Measurements from ENCODE around the gene HRCT1.

HRCT1 gene

DNA sequence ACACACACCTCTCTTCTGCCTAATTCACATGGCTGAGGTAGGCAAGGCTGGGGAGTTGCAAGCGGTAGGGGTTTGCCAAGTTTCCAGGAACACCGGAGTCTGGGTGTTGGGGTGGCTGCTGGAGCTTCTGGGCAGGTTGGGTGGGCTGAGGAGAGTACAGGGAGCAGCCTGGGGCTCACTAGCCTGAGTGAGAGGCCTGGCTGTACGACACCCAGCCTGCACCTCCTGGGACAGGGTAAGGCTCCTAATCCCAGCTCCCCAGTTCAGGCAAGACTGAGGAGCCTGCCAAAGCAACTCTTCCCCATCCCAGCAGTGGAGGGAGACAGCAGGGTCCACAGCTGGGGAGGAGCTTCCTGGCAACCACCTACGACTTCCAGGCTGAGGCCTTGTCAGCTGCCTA is 11.3 kb downstream of the HRCT1 start:
- Mint-ChIP-seq H3K9me3 (no peaks in the 10 kb centered on the region), H3K4me1 (peaks cover 22% of the 10 kb centered on the region), H3K4me3 (no peak overlapping the region), H3K27me3 (ENCODE audit: low read depth) (no peaks in the 10 kb centered on the region), H3K36me3 (ENCODE audit: low read depth) (no peaks in the 10 kb centered on the region), H3K27ac (peak overlapping the region in 1 of 3 experiments; percentile 54)
- TF ChIP-seq, protein P1, sequence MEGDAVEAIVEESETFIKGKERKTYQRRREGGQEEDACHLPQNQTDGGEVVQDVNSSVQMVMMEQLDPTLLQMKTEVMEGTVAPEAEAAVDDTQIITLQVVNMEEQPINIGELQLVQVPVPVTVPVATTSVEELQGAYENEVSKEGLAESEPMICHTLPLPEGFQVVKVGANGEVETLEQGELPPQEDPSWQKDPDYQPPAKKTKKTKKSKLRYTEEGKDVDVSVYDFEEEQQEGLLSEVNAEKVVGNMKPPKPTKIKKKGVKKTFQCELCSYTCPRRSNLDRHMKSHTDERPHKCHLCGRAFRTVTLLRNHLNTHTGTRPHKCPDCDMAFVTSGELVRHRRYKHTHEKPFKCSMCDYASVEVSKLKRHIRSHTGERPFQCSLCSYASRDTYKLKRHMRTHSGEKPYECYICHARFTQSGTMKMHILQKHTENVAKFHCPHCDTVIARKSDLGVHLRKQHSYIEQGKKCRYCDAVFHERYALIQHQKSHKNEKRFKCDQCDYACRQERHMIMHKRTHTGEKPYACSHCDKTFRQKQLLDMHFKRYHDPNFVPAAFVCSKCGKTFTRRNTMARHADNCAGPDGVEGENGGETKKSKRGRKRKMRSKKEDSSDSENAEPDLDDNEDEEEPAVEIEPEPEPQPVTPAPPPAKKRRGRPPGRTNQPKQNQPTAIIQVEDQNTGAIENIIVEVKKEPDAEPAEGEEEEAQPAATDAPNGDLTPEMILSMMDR (IDR thresholded peaks at IDR 0.05; ENCODE audit: unreplicated experiment in 3 of 3) = no peak

DNA sequence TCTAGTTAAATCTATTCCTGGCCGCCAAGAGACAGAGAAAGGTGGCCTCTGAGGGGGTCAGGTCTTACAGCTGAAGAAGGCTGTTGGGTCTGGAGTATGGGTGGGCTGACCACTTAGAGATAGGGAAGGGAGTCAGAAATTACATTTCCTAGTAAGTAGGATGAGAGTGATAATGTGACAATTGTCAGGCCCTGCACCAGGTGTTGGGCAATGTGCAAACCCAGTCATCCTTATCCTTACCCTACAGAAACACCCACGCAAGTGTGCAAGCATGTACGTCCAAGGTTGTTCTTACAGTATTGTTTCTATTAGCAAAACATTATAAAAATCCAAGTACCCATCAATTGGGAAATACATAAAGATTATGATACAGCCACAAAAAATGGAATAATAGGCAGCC is 12.8 kb downstream of the HRCT1 start:
- H3K27me3 Mint-ChIP-seq (ENCODE audit: low read depth) = no peaks in the 10 kb centered on the region
- H3K4me1 Mint-ChIP-seq = peaks cover 28% of the 10 kb centered on the region
- H3K9me3 Mint-ChIP-seq = no peaks in the 10 kb centered on the region
- TF ChIP-seq, protein P1 (IDR thresholded peaks at IDR 0.05; ENCODE audit: unreplicated experiment in 3 of 3) = no peak
- H3K27ac Mint-ChIP-seq = peak overlapping the region; percentile 46 to 69 (median 65)
- no peaks in the 10 kb centered on the region for H3K36me3 Mint-ChIP-seq (ENCODE audit: low read depth)
- no peak overlapping the region for H3K4me3 Mint-ChIP-seq

DNA sequence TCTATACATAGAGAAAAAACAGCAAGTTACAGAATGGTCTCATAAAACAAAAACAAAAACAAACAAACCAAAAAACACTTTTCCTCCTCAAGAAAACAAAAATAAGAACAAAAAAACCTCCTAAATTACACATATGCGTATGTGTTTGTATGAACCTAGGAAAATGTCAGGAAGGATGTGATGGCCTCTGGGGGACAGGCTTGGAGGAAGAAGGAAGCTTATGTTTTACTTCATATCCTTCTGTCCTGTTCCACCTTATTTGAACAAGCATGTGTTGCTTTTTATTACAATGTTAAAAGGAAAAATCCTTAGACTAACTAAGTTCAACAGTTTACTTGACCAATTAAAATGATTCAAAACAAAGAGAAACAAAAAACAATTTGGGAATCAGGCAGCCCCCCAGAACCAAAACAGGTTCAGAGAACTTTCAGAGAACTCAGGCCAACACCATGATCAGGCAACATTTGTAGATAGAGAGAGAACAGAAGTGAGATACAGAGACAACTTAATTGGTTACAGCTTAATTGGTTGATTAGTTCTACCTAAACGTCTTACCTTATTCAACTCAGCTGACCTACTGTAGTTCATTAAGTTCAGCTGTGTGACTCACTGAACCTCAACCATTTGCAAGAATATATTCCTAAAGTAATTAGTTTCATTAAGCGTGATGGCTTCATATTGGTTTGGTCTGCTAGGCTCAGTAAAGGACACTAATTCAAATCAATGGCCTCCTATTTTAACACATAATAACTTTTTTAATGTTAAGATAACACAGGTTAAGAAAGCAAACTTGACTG is 13.4 kb downstream of the HRCT1 start:
- Mint-ChIP-seq H3K36me3 (ENCODE audit: low read depth) (no peaks in the 10 kb centered on the region), H3K4me3 (no peak overlapping the region), H3K27me3 (ENCODE audit: low read depth) (no peaks in the 10 kb centered on the region), H3K27ac (peak overlapping the region; percentile 46 to 69 (median 65)), H3K9me3 (no peaks in the 10 kb centered on the region), H3K4me1 (peaks cover 35% of the 10 kb centered on the region)
- TF ChIP-seq, protein P1 (IDR thresholded peaks at IDR 0.05; ENCODE audit: unreplicated experiment in 3 of 3) = no peak

DNA sequence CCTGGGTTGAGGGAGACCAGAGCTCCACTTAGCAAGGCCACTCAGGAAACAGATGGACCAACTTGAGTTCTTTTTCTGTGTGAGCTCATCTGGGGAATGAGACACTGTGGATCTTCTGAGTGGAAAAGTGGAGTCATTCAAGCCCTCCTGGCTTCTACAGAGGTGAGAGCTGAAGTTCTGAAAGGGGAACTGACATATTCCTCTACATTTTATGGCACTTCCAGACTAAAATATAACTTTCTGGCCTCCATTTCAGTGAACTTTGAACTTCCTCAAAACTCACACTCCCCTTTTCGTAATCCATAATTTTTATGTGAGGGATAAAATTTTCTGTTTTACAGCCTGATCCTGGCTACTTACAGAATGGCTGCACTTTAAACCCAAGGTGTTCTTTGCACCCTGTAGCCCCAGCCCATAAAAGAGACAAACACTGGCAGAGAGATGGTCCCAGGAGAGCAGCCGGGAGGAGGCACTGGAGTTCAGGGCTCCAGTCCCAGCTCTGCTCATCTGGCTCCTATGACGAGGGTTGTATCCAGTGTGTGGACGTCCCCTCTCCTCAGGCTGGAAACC is 14.1 kb downstream of the HRCT1 start:
- Mint-ChIP-seq H3K4me1 (peaks cover 39% of the 10 kb centered on the region), H3K4me3 (no peak overlapping the region), H3K36me3 (ENCODE audit: low read depth) (no peaks in the 10 kb centered on the region), H3K9me3 (no peaks in the 10 kb centered on the region), H3K27me3 (ENCODE audit: low read depth) (no peaks in the 10 kb centered on the region), H3K27ac (peak overlapping the region; percentile 46 to 69 (median 65))
- TF ChIP-seq, protein P1 (IDR thresholded peaks at IDR 0.05; ENCODE audit: unreplicated experiment in 3 of 3) = no peak

DNA sequence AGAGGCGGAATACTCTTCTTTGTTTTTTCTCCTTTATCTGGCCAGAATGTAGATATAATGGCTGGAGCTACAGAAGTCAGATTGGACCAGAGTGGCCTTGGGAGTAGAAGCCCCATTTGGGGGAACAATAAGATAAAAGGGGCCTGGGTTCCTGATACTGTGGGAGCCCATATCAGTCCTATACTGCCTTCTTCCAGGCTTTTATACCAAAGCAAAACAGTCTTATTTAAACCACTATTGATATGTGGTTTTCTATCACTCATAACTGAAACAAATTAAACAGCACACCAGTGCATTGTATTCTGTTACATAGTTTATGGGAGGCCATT is 17.6 kb downstream of the HRCT1 start:
- no peak overlapping the region for H3K4me3 Mint-ChIP-seq
- TF ChIP-seq, protein P1 (IDR thresholded peaks at IDR 0.05; ENCODE audit: unreplicated experiment in 3 of 3) = no peak
- no peaks in the 10 kb centered on the region for H3K9me3 Mint-ChIP-seq
- peaks cover 3% of the 10 kb centered on the region for H3K27me3 Mint-ChIP-seq (ENCODE audit: low read depth)
- H3K27ac Mint-ChIP-seq = peak overlapping the region; percentile 79 to 96 (median 95)
- H3K4me1 Mint-ChIP-seq = peaks cover 34% of the 10 kb centered on the region
- no peaks in the 10 kb centered on the region for H3K36me3 Mint-ChIP-seq (ENCODE audit: low read depth)
